Aortic smooth muscle cell (primary cell): ENCODE data around the gene TCAF1. TPM values are rescaled to one million over a fixed set of nuclear protein-coding genes. Genes with fewer than 3 reads are reported as not detected.

Source experiments
- total RNA-seq: library from RNA; depleted of rRNA; stranded (reverse); fragments of >200 nt; gene quantifications from 2 replicates; pipeline ENCODE4 v1.2.3, GENCODE V29; 2014

Gene TCAF1, protein sequence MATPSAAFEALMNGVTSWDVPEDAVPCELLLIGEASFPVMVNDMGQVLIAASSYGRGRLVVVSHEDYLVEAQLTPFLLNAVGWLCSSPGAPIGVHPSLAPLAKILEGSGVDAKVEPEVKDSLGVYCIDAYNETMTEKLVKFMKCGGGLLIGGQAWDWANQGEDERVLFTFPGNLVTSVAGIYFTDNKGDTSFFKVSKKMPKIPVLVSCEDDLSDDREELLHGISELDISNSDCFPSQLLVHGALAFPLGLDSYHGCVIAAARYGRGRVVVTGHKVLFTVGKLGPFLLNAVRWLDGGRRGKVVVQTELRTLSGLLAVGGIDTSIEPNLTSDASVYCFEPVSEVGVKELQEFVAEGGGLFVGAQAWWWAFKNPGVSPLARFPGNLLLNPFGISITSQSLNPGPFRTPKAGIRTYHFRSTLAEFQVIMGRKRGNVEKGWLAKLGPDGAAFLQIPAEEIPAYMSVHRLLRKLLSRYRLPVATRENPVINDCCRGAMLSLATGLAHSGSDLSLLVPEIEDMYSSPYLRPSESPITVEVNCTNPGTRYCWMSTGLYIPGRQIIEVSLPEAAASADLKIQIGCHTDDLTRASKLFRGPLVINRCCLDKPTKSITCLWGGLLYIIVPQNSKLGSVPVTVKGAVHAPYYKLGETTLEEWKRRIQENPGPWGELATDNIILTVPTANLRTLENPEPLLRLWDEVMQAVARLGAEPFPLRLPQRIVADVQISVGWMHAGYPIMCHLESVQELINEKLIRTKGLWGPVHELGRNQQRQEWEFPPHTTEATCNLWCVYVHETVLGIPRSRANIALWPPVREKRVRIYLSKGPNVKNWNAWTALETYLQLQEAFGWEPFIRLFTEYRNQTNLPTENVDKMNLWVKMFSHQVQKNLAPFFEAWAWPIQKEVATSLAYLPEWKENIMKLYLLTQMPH
- 51.2 and 66.7 TPM in 2 replicates for total RNA-seq

DNA sequence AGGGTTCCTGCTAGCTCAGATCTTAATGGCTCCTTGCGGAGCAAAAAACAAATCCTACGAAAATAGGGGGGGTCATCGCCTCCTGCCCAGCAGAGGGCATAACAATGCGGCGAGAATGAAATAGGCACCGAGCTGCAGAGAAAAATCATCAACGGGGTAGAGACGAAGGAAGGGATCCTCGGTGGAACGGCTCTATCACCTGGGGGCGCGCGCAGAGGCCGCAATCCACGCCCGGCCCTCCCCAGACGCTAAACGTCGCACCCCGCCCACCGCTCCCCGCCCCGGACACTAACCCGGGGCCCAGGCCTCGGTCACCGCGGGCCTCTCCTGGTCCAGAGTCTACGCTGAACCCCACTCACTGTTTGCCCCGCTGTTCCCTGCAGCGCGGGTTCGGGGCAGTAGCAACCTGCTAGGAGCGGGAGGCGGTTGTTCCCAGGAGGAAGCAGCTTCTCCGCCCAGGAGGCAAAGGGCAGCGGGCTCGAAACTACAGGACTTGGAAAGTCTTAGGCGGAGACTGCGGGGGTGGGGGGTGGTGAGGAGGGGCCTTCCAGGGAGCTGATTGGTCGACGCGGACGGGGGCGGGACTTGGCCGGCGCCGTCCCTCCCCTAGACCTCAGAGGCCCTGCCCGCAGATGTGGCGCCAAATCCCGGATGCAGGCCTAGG is at the start of gene TCAF1:
TCAF1 (minus strand) TSS at position 509 of the 664 bp plus-strand sequence. CDS start 25,568 bp downstream, outside the sequence.

DNA sequence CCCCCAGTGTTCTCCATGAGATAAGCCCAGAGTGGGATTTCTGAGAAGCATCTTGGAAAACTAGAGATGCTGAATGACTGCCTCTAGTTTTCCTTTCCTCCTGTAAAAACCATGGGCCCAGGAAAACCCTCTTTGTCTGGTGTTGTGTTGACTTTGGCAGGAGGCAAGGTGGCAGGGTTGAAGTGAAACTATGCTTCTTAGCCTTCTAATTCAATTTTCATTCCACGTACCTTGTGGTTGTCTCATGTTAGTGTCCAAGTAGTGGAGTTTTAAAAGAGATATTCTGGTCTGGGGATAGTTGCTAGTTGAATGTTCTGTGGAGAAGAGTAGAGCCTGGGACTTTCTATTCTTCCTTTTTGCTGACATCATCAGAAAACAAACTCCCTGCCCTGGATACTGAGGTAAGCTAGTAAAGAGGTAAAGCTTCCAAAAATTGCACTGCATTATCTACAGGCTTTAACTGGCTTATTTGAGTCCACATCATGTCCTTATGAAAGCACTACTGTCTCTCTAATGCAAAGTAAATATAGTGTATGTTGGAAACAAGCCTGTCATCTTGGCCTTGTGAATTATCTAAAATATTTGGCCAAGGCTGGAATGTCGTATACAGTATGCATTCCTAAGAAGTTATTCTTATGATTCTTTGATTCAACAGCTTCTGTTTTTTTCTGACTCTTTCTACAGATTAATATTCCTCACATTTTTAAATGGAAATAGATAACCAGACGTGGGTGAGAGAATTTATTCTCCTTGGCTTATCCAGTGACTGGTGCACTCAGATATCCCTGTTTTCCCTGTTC is 32.8 kb upstream of the TCAF1 start, which contains the start of gene OR2F2:
OR2F2 (plus strand) TSS at position 708 of the 800 bp plus-strand sequence; CDS start at position 708, 0 bp downstream.

Other genes starting within 250 kb of the TCAF1 start
- 0.13 and 0.62 TPM in 2 replicates for gene CTAGE6, start 144.5 kb downstream of the TCAF1 start, total RNA-seq
- gene OR2F2, start 33.1 kb upstream of the TCAF1 start, total RNA-seq = not detected in 2 replicates
- gene OR2F1, start 52.7 kb upstream of the TCAF1 start, total RNA-seq = not detected in 2 replicates
- gene OR6B1, start 98.1 kb upstream of the TCAF1 start, total RNA-seq = not detected in 2 replicates
- not detected in 2 replicates for gene OR2A5, start 146.8 kb upstream of the TCAF1 start, total RNA-seq
- not detected in 2 replicates for gene OR2A25, start 167.6 kb upstream of the TCAF1 start, total RNA-seq
- gene OR2A12, start 184.1 kb upstream of the TCAF1 start, total RNA-seq = not detected in 2 replicates
- gene OR2A2, start 207.4 kb upstream of the TCAF1 start, total RNA-seq = not detected in 2 replicates
- not detected in 2 replicates for gene OR2A14, start 221.0 kb upstream of the TCAF1 start, total RNA-seq